Kidney (tissue), 14 donors: ENCODE data around the gene SLC7A6. TPM values are rescaled to one million over a fixed set of nuclear protein-coding genes. Genes with fewer than 3 reads are reported as not detected.

Experiments
- DNase-seq, 5 donors: peaks; one replicate each; pipeline ENCODE4 v3.0.0-alpha.2; 2013 to 2020
- FAIRE-seq: peaks from 2 replicates; lab custom pipeline; 2012; peaks lifted over from hg19 to GRCh38; lab: Jason Lieb, UNC
- H3K27ac ChIP-seq, 2 donors: one replicate each; pipeline ENCODE4 v1.7.0; 2013; ENCODE audit warnings: low read depth in 2 of 2, low read length in 2 of 2, inconsistent platforms in 1 of 2
- H3K27me3 ChIP-seq: one replicate; pipeline ENCODE4 v1.7.1; 2013; ENCODE audit warnings: low read length, inconsistent platforms; ENCODE audit not compliant: control insufficient read depth, insufficient read depth
- H3K36me3 ChIP-seq, 3 donors: one replicate each; pipeline versions ENCODE4 v1.7.0 to v1.7.1; 2013; ENCODE audit warnings: low read length in 3 of 3, control low read depth in 1 of 3, inconsistent platforms in 1 of 3; ENCODE audit not compliant: insufficient read depth in 3 of 3, control insufficient read depth in 2 of 3
- H3K4me1 ChIP-seq, 3 donors: one replicate each; pipeline versions ENCODE4 v1.7.0 to v1.7.1; 2013; ENCODE audit warnings: low read length in 3 of 3, inconsistent platforms in 1 of 3, low read depth in 1 of 3; ENCODE audit not compliant: control insufficient read depth in 2 of 3, insufficient read depth in 2 of 3
- H3K4me3 ChIP-seq, 3 donors: one replicate each; pipeline versions ENCODE4 v1.7.0 to v1.8.1; 2013; ENCODE audit warnings: low read length in 3 of 3, control low read depth in 1 of 3, inconsistent platforms in 1 of 3
- H3K9ac ChIP-seq, 3 donors: one replicate each; pipeline versions ENCODE4 v1.7.0 to v1.7.1; 2013; ENCODE audit warnings: low read length in 3 of 3, control low read depth in 1 of 3, inconsistent platforms in 1 of 3
- H3K9me3 ChIP-seq, 3 donors: one replicate each; pipeline versions ENCODE4 v1.7.0 to v1.7.1; 2013; ENCODE audit warnings: low read length in 3 of 3, control low read depth in 1 of 3, inconsistent platforms in 1 of 3; ENCODE audit not compliant: control insufficient read depth in 2 of 3, insufficient read depth in 1 of 3
- intact Hi-C: fragments of 100-400 bp; cut with DNase I; formaldehyde crosslinking; loops from one replicate; pipeline ENCODE4 v1.11.1; 2022
- polyA plus RNA-seq: library from polyadenylated mRNA; stranded (reverse); fragments of 350-450 nt; fragmentation: Illumina TruSeq; extraction: RNeasy Lipid Tissue Mini Kit (QIAGEN cat#74804); gene quantifications from one replicate; pipeline ENCODE4 v1.2.3, GENCODE V29; 2014; ENCODE audit warnings: low read depth, low replicate concordance; ENCODE audit not compliant: insufficient read depth
- total RNA-seq: library from RNA; stranded (reverse); fragmentation: NEBNext Ultra II Directional; extraction: Animal tissue kit (Norgen Biotek cat#: 25700); gene quantifications from one replicate; pipeline ENCODE4 v1.2.1, GENCODE V29; 2021
- TF ChIP-seq, protein P1 (sequence below): IDR thresholded peaks from 3 replicates; pipeline ENCODE4 v1.5.1; 2012; ENCODE audit warnings: mild to moderate bottlenecking, moderate library complexity, borderline replicate concordance; ENCODE audit not compliant: insufficient read depth; ENCODE audit errors: extremely low read depth
- donor health status: control.
- donor health status: control.
- donor health status: control.
- donor health status: control.
- donor health status: control.
- donor health status: DM: yes; HTN: yes; CAD: no.
- donor health status: Normal renal cell carcinoma (clear cell type).

Gene SLC7A6
- total and polyA plus RNA-seq, 2 donors from 2014 or later, result 5.0 to 24.0 TPM

- DNase-seq (peak in 1 of 5 donors; percentile 51), FAIRE-seq (no peak)
- Histone ChIP-seq H3K4me1 (no peaks in the 10 kb centered on the region), H3K9ac (no peak overlapping the region), H3K27me3 (no peaks in the 10 kb centered on the region), H3K9me3 (no peaks in the 10 kb centered on the region), H3K36me3 (peaks cover 0 to 25% (median 24%) of the 10 kb centered on the region in 3 donors), H3K27ac (no peak overlapping the region), H3K4me3 (no peak overlapping the region)
- intact Hi-C loops, result no loop called here
- TF ChIP-seq, protein P1, sequence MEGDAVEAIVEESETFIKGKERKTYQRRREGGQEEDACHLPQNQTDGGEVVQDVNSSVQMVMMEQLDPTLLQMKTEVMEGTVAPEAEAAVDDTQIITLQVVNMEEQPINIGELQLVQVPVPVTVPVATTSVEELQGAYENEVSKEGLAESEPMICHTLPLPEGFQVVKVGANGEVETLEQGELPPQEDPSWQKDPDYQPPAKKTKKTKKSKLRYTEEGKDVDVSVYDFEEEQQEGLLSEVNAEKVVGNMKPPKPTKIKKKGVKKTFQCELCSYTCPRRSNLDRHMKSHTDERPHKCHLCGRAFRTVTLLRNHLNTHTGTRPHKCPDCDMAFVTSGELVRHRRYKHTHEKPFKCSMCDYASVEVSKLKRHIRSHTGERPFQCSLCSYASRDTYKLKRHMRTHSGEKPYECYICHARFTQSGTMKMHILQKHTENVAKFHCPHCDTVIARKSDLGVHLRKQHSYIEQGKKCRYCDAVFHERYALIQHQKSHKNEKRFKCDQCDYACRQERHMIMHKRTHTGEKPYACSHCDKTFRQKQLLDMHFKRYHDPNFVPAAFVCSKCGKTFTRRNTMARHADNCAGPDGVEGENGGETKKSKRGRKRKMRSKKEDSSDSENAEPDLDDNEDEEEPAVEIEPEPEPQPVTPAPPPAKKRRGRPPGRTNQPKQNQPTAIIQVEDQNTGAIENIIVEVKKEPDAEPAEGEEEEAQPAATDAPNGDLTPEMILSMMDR, result no peak
Observed at GRCh38 chr16:68345958-68346635, 81.8 kb downstream of the SLC7A6 start.

GRCh38 chr16:68346892-68347480 is 82.7 kb downstream of the SLC7A6 start:
- DNase-seq, result peak in 1 of 5 donors; percentile 37
- no peak for FAIRE-seq
- Histone ChIP-seq H3K27me3 (no peaks in the 10 kb centered on the region), H3K9ac (no peak overlapping the region), H3K36me3 (peaks cover 0 to 30% (median 29%) of the 10 kb centered on the region in 3 donors), H3K9me3 (no peaks in the 10 kb centered on the region), H3K4me3 (no peak overlapping the region), H3K4me1 (no peaks in the 10 kb centered on the region), H3K27ac (no peak overlapping the region)
- intact Hi-C loops, result no loop called here
- TF ChIP-seq, protein P1, result no peak

GRCh38 chr16:68347605-68348004 is 83.3 kb downstream of the SLC7A6 start:
- Histone ChIP-seq H3K4me3 (no peak overlapping the region), H3K9ac (no peak overlapping the region), H3K27ac (no peak overlapping the region), H3K4me1 (no peaks in the 10 kb centered on the region), H3K9me3 (no peaks in the 10 kb centered on the region), H3K36me3 (peaks cover 0 to 32% (median 32%) of the 10 kb centered on the region in 3 donors), H3K27me3 (no peaks in the 10 kb centered on the region)
- TF ChIP-seq, protein P1, result no peak
- FAIRE-seq, result no peak
- intact Hi-C loops, result no loop called here
- peak in 1 of 5 donors; percentile 13 for DNase-seq
